ENCODE results near the gene OLIG1. TPM values are rescaled to one million over a fixed set of nuclear protein-coding genes. Genes with fewer than 3 reads are reported as not detected.

The OLIG1 gene
- total RNA-seq, 1 donor from 2014 or later, result not detected

DNA sequence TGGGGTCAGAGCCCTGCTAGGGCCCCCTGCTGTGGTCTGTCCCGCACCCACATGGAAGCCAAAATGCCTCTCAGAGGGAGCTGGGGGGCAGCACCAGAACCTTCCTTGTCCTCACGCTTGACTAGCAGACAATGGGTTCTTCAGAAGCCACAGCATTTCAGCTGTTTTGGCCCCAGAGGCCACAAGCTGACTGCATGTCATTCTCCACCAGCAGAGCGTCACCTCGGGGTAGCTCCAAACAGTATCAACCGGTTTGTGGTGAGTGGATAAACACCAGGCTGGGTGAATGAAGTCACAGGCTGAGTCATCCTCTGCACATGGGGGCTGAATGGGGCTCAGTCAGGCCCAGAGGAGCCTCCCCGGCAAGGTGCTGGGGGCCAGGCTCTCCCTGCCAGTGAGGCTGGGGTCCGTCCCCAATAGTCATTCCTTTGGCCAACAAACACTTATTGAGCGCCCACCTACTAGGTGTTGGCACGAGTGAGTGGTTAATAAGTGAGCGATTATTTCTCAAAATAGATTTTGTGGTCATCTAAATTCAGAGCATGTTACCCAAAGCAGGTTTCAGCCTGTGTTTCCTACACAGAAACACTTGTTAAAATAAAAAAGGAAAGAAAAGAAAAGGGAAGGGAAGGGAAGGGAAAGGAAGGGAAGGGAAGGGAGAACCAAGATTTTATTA is 9.1 kb downstream of the OLIG1 start:
- Mint-ChIP-seq H3K4me1 (peaks cover 6% of the 10 kb centered on the region), H3K27me3 (peaks cover 45% of the 10 kb centered on the region), H3K4me3 (no peak overlapping the region), H3K27ac (no peak overlapping the region), H3K36me3 (ENCODE audit: low read depth) (no peaks in the 10 kb centered on the region), H3K9me3 (no peaks in the 10 kb centered on the region)
- ATAC-seq (ENCODE audit: low read depth) (peak; percentile 90), DNase-seq (no peak)
- ChIA-PET CTCF (no interaction called here), POLR2A (no interaction called here)
- TF ChIP-seq, protein P1, sequence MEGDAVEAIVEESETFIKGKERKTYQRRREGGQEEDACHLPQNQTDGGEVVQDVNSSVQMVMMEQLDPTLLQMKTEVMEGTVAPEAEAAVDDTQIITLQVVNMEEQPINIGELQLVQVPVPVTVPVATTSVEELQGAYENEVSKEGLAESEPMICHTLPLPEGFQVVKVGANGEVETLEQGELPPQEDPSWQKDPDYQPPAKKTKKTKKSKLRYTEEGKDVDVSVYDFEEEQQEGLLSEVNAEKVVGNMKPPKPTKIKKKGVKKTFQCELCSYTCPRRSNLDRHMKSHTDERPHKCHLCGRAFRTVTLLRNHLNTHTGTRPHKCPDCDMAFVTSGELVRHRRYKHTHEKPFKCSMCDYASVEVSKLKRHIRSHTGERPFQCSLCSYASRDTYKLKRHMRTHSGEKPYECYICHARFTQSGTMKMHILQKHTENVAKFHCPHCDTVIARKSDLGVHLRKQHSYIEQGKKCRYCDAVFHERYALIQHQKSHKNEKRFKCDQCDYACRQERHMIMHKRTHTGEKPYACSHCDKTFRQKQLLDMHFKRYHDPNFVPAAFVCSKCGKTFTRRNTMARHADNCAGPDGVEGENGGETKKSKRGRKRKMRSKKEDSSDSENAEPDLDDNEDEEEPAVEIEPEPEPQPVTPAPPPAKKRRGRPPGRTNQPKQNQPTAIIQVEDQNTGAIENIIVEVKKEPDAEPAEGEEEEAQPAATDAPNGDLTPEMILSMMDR (IDR thresholded peaks at IDR 0.05), result no peak
- intact Hi-C loops (cut with micrococcal nuclease), result no loop called here

DNA sequence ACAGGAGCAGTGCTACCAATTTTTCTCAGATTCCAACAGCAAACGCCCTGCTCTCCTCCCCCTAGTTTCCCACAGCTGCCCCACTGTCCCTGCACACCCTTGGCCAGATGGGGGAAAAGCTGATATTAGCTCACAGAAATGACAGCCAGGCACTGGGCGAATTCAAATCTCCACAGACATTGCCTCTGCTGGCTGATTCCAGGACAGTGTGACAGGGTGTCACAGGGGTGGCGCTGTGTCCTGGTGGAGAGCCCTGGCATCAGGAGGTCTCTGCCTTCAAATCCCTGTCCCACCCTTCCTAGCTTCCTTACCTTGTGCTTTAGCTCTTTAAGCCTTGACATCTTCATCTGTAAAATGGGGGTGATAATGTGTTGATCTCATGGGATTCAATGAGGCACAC is 10.4 kb downstream of the OLIG1 start:
- DNase-seq (no peak), ATAC-seq (ENCODE audit: low read depth) (no peak)
- Mint-ChIP-seq H3K27me3 (peaks cover 41% of the 10 kb centered on the region), H3K36me3 (ENCODE audit: low read depth) (no peaks in the 10 kb centered on the region), H3K27ac (no peak overlapping the region), H3K4me3 (no peak overlapping the region), H3K4me1 (peaks cover 6% of the 10 kb centered on the region), H3K9me3 (no peaks in the 10 kb centered on the region)
- TF ChIP-seq, protein P1 (IDR thresholded peaks at IDR 0.05), result no peak
- ChIA-PET CTCF (no interaction called here), POLR2A (no interaction called here)
- intact Hi-C loops (cut with micrococcal nuclease), result no loop called here

- Mint-ChIP-seq H3K27ac (no peak overlapping the region), H3K4me1 (peaks cover 6% of the 10 kb centered on the region), H3K36me3 (ENCODE audit: low read depth) (no peaks in the 10 kb centered on the region), H3K4me3 (no peak overlapping the region), H3K9me3 (no peaks in the 10 kb centered on the region), H3K27me3 (peaks cover 41% of the 10 kb centered on the region)
- TF ChIP-seq, protein P1 (IDR thresholded peaks at IDR 0.05), result no peak
- ATAC-seq (ENCODE audit: low read depth) (no peak), DNase-seq (no peak)
- CTCF ChIA-PET, result no interaction called here
- intact Hi-C loops (cut with micrococcal nuclease), result no loop called here
- POLR2A ChIA-PET, result no interaction called here
Observed at GRCh38 chr21:33080776-33081175, 10.8 kb downstream of the OLIG1 start.

GRCh38 chr21:33088384-33088783 is 18.4 kb downstream of the OLIG1 start:
- Mint-ChIP-seq H3K27ac (no peak overlapping the region), H3K4me1 (no peaks in the 10 kb centered on the region), H3K9me3 (no peaks in the 10 kb centered on the region), H3K27me3 (peaks cover 29% of the 10 kb centered on the region), H3K36me3 (ENCODE audit: low read depth) (no peaks in the 10 kb centered on the region), H3K4me3 (no peak overlapping the region)
- TF ChIP-seq, protein P1 (IDR thresholded peaks at IDR 0.05), result no peak
- DNase-seq, result no peak
- no peak for ATAC-seq (ENCODE audit: low read depth)
- ChIA-PET CTCF (no interaction called here), POLR2A (no interaction called here)
- intact Hi-C loops (cut with micrococcal nuclease), result no loop called here

- Mint-ChIP-seq H3K4me3 (no peak overlapping the region), H3K36me3 (ENCODE audit: low read depth) (no peaks in the 10 kb centered on the region), H3K27me3 (peaks cover 25% of the 10 kb centered on the region), H3K27ac (no peak overlapping the region), H3K4me1 (no peaks in the 10 kb centered on the region), H3K9me3 (no peaks in the 10 kb centered on the region)
- POLR2A ChIA-PET, result no interaction called here
- CTCF ChIA-PET, result no interaction called here
- intact Hi-C loops (cut with micrococcal nuclease), result no loop called here
- TF ChIP-seq, protein P1 (IDR thresholded peaks at IDR 0.05), result no peak
- no peak for DNase-seq
- ATAC-seq (ENCODE audit: low read depth), result no peak
Observed at GRCh38 chr21:33089395-33090119, 19.6 kb downstream of the OLIG1 start.
